Measurements from ENCODE around the gene ZNF697.

Gene ZNF697

GRCh38 chr1:119631086-119631432 lies 17.0 kb downstream of the ZNF697 start:
- peak overlapping the region; percentile 28 for H3K4me3 Mint-ChIP-seq
- H3K27me3 Mint-ChIP-seq (ENCODE audit: low read depth, poor library complexity), result peaks cover 5% of the 10 kb centered on the region
- peaks cover 56% of the 10 kb centered on the region for H3K4me1 Mint-ChIP-seq
- no peak for TF ChIP-seq CTCF (IDR thresholded peaks at IDR 0.05)
- DNase-seq, result no peak
- H3K36me3 Mint-ChIP-seq (ENCODE audit: low read depth), result peaks cover 23% of the 10 kb centered on the region
- no peaks in the 10 kb centered on the region for H3K9me3 Mint-ChIP-seq
- no peak overlapping the region for H3K27ac Mint-ChIP-seq

- no peak for DNase-seq
- TF ChIP-seq CTCF (IDR thresholded peaks at IDR 0.05), result no peak
- Mint-ChIP-seq H3K27ac (no peak overlapping the region), H3K4me3 (no peak overlapping the region), H3K27me3 (ENCODE audit: low read depth, poor library complexity) (peaks cover 4% of the 10 kb centered on the region), H3K4me1 (peaks cover 20% of the 10 kb centered on the region), H3K9me3 (no peaks in the 10 kb centered on the region), H3K36me3 (ENCODE audit: low read depth) (peaks cover 45% of the 10 kb centered on the region)
Measured at GRCh38 chr1:119626841-119627240, 21.2 kb downstream of the ZNF697 start.

GRCh38 chr1:119626011-119626545 lies 22.0 kb downstream of the ZNF697 start:
- no peak for TF ChIP-seq CTCF (IDR thresholded peaks at IDR 0.05)
- Mint-ChIP-seq H3K4me1 (peaks cover 16% of the 10 kb centered on the region), H3K9me3 (no peaks in the 10 kb centered on the region), H3K27me3 (ENCODE audit: low read depth, poor library complexity) (peaks cover 4% of the 10 kb centered on the region), H3K4me3 (no peak overlapping the region), H3K27ac (peak overlapping the region; percentile 41), H3K36me3 (ENCODE audit: low read depth) (peaks cover 52% of the 10 kb centered on the region)
- no peak for DNase-seq

GRCh38 chr1:119623678-119624077 lies 24.4 kb downstream of the ZNF697 start:
- Mint-ChIP-seq H3K4me3 (no peak overlapping the region), H3K27ac (no peak overlapping the region), H3K27me3 (ENCODE audit: low read depth, poor library complexity) (peaks cover 4% of the 10 kb centered on the region), H3K9me3 (no peaks in the 10 kb centered on the region), H3K4me1 (peaks cover 4% of the 10 kb centered on the region), H3K36me3 (ENCODE audit: low read depth) (peaks cover 42% of the 10 kb centered on the region)
- no peak for DNase-seq
- TF ChIP-seq CTCF (IDR thresholded peaks at IDR 0.05), result no peak

- H3K9me3 Mint-ChIP-seq, result no peaks in the 10 kb centered on the region
- no peak for TF ChIP-seq CTCF (IDR thresholded peaks at IDR 0.05)
- H3K4me3 Mint-ChIP-seq, result no peak overlapping the region
- H3K36me3 Mint-ChIP-seq (ENCODE audit: low read depth), result peaks cover 42% of the 10 kb centered on the region
- H3K4me1 Mint-ChIP-seq, result peaks cover 4% of the 10 kb centered on the region
- H3K27ac Mint-ChIP-seq, result no peak overlapping the region
- H3K27me3 Mint-ChIP-seq (ENCODE audit: low read depth, poor library complexity), result peaks cover 4% of the 10 kb centered on the region
- DNase-seq, result no peak
Measured at GRCh38 chr1:119623193-119623515, 24.9 kb downstream of the ZNF697 start.

GRCh38 chr1:119622311-119623192 lies 25.5 kb downstream of the ZNF697 start:
- H3K4me1 Mint-ChIP-seq, result peaks cover 4% of the 10 kb centered on the region
- H3K27ac Mint-ChIP-seq, result no peak overlapping the region
- H3K4me3 Mint-ChIP-seq, result no peak overlapping the region
- H3K27me3 Mint-ChIP-seq (ENCODE audit: low read depth, poor library complexity), result peaks cover 4% of the 10 kb centered on the region
- no peak for DNase-seq
- H3K36me3 Mint-ChIP-seq (ENCODE audit: low read depth), result peaks cover 42% of the 10 kb centered on the region
- TF ChIP-seq CTCF (IDR thresholded peaks at IDR 0.05), result no peak
- no peaks in the 10 kb centered on the region for H3K9me3 Mint-ChIP-seq
